Erythroblast (primary cell): ENCODE measurements around the gene SLC35E3.
"Not testable (repeated sequence)": the region's sequence is repeated elsewhere in the genome, so short reads cannot be mapped to it uniquely, and the experiment has no call there.

Experiments
- DNase-seq, 2 experiments: peaks; one replicate each; lab custom pipeline; 2025; lab: John Stamatoyannopoulos, UW
- GATA1 ChIP-seq: IDR thresholded peaks from 2 replicates; pipeline ENCODE4 v1.6.1; 2011; ENCODE audit warnings: low read depth, mild to moderate bottlenecking, control low read depth, low read length, moderate library complexity
- POLR2A ChIP-seq: IDR thresholded peaks from 2 replicates; pipeline ENCODE4 v1.6.1; 2011; ENCODE audit warnings: mild to moderate bottlenecking, low read length

The SLC35E3 gene

DNA sequence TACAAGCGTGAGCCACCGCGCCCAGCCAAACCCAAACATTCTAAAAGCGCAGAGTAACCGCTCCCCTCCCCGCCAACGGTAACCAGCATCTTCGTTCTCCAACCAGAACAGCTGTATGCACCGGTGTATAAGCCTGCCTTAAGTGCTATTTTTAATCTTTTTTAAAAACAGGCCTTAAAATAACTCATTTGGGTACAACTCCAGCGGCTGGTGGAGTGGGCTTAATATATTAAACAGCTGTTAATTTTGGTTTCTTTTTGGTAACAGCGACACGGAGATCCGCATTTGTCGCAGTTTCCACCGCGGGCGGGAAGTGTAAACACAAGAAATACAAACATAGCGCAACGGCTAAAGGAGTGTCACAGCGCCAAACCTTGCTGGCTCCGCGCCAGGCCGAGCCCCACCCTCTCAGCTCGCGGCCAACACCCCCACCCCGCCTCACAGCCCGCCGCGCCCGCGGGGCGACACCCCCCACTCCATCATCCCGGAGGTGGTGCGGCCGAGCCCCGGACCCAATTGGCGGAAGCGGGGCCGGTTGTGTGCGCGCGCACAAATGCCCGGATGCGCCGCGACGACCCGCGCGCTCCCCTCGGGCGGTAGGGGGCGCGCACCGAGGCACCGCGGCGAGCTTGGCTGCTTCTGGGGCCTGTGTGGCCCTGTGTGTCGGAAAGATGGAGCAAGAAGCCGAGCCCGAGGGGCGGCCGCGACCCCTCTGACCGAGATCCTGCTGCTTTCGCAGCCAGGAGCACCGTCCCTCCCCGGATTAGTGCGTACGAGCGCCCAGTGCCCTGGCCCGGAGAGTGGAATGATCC lies 61.8 kb downstream of the SLC35E3 start, which contains the start of gene MDM2:
TSS of gene MDM2 (plus strand) at position 602 of the 812 bp plus-strand sequence. CDS start 301 bp downstream, outside the sequence.
- DNase-seq, result peak; percentile 97 to 99
- TF ChIP-seq GATA1 (no peak), POLR2A (peak; percentile 83)

DNA sequence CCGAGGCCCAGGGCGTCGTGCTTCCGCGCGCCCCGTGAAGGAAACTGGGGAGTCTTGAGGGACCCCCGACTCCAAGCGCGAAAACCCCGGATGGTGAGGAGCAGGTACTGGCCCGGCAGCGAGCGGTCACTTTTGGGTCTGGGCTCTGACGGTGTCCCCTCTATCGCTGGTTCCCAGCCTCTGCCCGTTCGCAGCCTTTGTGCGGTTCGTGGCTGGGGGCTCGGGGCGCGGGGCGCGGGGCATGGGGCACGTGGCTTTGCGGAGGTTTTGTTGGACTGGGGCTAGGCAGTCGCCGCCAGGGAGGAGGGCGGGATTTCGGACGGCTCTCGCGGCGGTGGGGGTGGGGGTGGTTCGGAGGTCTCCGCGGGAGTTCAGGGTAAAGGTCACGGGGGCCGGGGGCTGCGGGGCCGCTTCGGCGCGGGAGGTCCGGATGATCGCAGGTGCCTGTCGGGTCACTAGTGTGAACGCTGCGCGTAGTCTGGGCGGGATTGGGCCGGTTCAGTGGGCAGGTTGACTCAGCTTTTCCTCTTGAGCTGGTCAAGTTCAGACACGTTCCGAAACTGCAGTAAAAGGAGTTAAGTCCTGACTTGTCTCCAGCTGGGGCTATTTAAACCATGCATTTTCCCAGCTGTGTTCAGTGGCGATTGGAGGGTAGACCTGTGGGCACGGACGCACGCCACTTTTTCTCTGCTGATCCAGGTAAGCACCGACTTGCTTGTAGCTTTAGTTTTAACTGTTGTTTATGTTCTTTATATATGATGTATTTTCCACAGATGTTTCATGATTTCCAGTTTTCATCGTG lies 62.6 kb downstream of the SLC35E3 start:
- TF ChIP-seq GATA1, result no peak
- TF ChIP-seq POLR2A, result peak; percentile 45
- DNase-seq, result peak; percentile 86 to 91

DNA sequence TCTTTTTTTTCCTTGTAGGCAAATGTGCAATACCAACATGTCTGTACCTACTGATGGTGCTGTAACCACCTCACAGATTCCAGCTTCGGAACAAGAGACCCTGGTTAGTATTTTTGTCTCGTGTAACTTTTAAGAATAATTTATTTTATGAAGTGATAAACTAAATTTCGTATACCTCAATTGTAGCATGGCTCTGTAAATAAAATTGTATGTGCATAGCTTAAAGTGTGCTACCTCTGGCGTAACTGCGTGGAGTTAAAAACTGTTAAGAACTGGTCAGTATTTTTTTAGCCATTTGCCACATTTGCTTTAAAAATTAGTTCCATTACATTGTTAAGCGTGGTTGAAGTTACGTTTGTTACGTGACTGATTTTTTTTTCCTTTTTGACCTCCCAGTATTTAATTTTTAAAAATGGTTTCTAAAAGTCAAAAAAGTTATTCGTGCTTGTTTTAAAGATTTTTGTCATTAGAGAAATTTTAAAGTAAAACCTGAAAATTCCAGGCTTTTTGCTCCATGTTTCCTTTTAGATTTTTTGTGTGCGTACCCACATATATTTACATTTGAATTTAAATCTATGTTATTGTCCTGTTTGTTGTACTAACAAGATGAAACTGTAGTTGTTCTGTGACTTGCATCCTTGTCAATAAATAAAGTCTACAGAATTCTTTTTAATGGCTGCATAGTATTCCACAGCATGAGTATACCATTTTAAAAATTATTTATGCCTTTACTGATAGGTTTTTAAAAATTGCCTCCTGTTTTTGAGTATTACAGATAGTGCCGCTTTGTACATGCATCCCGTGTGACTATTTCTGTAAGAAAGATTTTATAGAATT lies 63.4 kb downstream of the SLC35E3 start:
- peak in 1 of 2 experiments; percentile 41 for DNase-seq
- no peak for TF ChIP-seq GATA1
- no peak for TF ChIP-seq POLR2A

DNA sequence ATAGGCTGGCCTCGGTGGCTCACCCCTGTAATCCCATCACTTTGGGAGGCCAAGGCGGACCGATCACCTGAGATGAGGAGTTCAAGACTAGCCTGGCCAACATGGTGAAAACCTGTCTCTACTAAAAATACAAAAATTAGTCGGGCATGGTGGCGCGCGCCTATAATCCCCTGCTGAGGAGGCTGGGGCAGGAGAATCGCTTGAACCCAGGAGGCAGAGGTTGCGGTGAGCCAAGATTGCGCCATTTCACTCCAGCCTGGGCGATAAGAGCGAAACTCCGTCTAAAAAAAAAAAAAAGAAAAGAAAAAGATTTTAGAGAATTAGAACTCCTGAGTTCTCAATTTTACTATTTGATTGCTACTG lies 64.0 kb downstream of the SLC35E3 start:
- DNase-seq, result not testable (repeated sequence)

DNA sequence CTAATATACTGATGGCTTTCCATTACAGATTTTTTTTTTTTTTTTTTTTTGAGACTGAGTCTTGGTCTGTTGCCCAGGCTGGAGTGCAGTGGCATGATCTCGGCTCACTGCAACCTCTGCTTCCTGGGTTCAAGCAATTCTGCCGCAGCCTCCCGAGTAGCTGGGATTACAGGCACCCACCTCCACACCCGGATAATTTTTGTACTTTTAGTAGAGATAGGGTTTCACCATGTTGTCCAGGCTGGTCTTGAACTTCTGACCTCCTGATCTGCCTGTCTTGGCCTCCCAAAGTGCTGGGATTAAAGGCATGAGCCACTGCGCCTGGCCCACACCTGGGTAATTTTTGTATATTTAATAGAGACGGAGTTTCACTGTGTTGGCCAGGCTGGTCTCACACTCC lies 65.6 kb downstream of the SLC35E3 start:
- not testable (repeated sequence) for DNase-seq

DNA sequence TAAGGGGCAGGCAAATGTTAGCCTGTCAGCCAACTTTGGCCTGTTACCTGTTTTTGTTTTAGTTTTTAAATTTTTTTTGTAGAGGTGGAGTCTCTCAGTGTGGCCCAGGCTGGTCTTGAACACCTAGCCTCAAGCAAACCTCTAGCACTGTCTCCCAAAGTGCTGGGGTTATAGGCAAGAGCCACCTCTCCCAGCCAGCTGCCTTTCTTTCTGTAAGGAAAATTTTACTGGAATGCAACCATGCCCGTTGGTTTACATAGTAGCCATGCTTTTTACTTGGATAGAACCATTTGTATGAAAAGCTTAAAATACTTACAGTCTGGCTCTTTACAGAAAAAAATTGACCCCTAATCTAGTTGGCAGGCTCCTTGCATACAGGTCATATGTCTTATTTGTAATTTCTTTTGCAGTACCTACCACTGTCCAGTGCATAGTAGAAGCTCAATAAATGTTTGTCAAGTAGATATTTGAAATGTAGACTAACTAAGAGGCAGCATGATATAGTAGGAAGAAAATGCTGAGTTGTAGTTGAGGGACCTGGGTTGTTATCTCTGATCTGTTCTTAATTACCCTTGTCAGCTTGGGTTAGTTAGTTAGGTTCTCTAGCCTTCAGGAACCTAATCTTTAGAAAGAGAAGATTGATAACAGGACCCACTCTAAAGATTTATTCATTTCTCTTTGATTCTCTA lies 66.7 kb downstream of the SLC35E3 start:
- peak; percentile 48 to 56 for DNase-seq
- TF ChIP-seq GATA1 (no peak), POLR2A (no peak)

DNA sequence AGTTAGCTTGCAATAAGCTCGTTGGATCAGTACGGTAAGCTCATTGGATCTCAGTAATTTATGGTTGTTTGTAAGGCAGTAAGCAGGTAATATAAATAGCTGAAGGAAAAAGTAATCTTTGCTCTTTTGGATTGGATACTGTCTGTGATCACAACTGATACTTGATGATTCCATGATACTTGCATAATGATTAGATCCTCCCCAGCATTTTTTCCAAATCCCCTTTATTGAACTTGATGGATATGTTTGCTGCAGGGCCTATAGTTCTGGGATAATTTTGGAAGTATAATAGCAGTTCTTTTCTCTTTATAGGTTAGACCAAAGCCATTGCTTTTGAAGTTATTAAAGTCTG lies 67.2 kb downstream of the SLC35E3 start:
- no peak for TF ChIP-seq POLR2A
- DNase-seq, result no peak

DNA sequence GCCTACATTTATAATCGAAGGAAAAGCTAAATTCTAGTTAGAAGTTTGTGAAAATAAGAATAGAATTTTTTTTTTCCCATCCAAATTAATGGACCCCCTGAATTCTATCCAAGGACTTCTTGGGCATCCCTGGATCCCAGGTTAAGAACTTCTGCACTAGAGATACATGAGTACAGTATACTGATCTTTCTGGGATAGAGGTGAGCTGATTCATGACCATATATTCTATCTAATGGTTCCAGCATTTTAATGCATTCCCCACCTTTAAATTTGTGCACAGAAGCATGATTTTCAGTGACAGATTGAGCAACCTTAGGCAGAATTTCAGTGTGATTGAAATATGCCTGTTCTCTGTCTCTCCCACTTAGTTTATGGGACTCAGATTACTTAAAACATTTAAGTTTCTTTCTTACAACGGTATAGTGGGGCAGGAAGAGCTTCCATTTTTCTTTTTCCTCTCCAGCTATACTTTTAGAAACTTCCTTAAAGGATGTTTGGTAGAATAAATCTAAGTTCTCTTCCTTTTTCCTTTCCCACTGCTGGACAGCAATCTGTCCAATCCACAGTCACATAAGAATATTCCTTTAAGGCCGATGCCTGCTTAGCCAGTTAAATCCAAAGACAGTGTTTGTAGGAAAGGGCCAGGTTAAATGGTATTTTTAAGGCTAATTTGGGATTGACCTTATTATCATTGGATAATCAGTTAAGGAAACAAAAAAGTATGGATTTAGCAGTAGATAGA lies 68.7 kb downstream of the SLC35E3 start:
- no peak for DNase-seq
- TF ChIP-seq GATA1 (no peak), POLR2A (no peak)

DNA sequence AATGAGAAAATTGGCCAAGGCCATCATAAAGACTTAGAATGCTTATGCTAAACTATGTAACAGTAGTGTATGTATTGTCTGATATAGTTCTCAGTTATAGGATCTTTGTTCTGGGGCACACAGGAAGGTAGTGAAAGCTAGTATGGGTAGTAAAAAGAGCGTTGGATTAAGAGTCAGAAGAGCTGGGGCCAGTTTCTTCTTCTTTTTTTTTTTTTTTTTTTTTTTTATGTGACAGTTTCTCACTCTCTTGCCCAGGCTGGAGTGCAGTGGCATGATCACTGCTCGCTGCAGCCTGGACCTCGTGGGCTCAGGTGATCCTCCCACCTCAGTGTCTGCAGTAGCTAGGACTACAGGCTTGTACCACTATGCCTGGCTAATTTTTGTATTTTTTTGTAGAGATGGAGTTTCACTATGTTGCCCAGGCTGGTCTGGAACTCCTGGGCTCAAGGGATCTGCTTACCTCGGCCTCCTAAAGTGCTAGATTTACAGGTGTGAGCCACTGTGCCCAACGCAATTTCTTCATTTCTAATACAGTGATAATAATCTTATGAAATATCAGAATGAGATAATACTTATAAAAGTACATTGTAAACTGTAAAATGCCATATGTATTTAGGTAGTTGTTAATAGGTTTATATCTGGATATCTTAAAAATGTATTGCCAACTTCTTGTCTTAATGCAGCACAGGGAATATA lies 69.4 kb downstream of the SLC35E3 start:
- DNase-seq, result no peak
- no peak for TF ChIP-seq POLR2A
- TF ChIP-seq GATA1, result no peak

DNA sequence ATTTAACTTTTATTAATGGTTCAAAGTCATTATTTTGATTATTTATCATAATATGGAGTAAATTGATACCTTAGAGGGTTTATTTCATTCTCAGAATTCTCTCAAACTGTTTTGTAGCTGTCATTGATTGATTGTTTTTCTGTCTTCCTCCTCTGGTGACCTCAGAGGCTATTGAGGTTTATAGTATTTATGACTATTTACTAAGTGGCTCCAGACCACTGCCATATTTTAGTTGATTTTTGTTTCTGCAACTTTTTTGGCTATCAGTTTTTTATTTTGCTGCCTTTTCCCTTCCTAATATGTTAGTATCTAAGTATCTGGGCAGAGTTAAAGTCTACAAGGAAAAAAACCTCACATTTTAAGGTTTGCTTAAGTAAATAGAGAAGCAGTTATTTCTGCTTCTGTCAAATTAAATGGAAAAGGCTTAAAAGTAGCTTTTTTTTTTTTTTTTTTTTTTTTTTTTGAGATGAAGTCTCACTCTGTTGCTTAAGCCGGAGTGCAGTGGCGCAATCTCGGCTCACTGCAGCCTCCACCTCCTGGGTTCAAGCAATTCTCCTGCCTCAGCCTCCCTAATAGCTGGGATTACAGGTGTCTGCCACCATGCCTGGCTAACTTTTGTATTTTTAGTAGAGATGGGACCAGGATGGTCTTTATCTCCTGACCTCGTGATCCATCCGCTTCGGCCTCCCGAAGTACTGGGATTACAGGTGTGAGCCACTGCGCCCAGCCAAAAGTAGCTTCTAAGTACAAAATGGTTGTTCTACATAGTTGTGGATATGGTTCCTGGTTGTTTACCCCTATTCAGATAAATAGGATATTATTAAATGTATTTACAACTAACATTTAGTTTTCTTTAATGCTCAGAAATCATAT lies 70.2 kb downstream of the SLC35E3 start:
- TF ChIP-seq POLR2A (no peak), GATA1 (no peak)
- DNase-seq, result no peak

DNA sequence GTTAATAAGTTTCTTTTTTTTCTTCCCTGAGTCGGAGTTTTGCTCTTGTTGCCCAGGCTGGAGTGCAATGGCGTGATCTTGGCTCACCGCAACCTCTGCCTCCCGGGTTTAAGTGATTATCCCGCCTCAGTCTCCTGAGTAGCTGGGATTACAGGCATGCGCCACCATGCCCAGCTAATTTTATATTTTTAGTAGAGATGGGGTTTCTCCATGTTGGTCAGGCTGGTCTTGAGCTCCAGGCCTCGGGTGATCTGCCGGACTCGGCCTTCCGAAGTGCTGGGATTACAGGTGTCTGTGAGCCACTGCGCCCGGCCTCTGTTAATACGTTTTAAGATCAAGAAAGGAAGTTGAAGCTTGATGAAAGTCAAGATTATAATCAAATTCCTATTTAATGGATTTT lies 73.5 kb downstream of the SLC35E3 start:
- DNase-seq, result not testable (repeated sequence)
